Calu3 (cell line): ENCODE data around the gene PVALEF. TPM values are rescaled to one million over a fixed set of nuclear protein-coding genes. Genes with fewer than 3 reads are reported as not detected.

Experiments
- BruUV-seq: library from RNA; stranded (reverse); fragments of 400-500 nt; replicated peaks from 2 replicates; lab custom pipeline; 2021; lab: Mats Ljungman, UMichigan
- CTCF ChIA-PET: fragments of 300-600 bp; sonication (Branson Sonifier 250); formaldehyde crosslinking; loops from one replicate; lab custom pipeline; 2022; ENCODE audit warnings: antibody characterized with exemption; lab: Charles Lee
- DNase-seq: peaks from one replicate; pipeline ENCODE4 v3.0.0; 2022
- H3K27ac Mint-ChIP-seq: one replicate; pipeline ENCODE4 v1.8.0; 2022; ENCODE audit warnings: mixed read lengths; ENCODE audit not compliant: unreplicated experiment
- H3K27me3 Mint-ChIP-seq: one replicate; pipeline ENCODE4 v1.8.0; 2022; ENCODE audit warnings: mixed read lengths; ENCODE audit not compliant: unreplicated experiment
- H3K36me3 Mint-ChIP-seq: one replicate; pipeline ENCODE4 v1.8.0; 2022; ENCODE audit warnings: mild to moderate bottlenecking, moderate library complexity, mixed read lengths; ENCODE audit not compliant: insufficient read depth, unreplicated experiment
- H3K4me1 Mint-ChIP-seq: one replicate; pipeline ENCODE4 v1.8.0; 2022; ENCODE audit warnings: mild to moderate bottlenecking, low read depth, mixed read lengths; ENCODE audit not compliant: unreplicated experiment
- H3K4me3 Mint-ChIP-seq: one replicate; pipeline ENCODE4 v1.8.0; 2022; ENCODE audit warnings: mild to moderate bottlenecking, low read depth, moderate library complexity, mixed read lengths; ENCODE audit not compliant: unreplicated experiment
- H3K9me3 Mint-ChIP-seq: one replicate; pipeline ENCODE4 v1.8.0; 2022; ENCODE audit warnings: low read depth, mixed read lengths; ENCODE audit not compliant: unreplicated experiment
- intact Hi-C: fragments of 100-400 bp; cut with micrococcal nuclease; formaldehyde crosslinking; loops from one replicate; pipeline ENCODE4 v1.10.0; 2022; ENCODE audit not compliant: unreplicated experiment
- total RNA-seq: library from RNA; stranded (reverse); gene quantifications from 2 replicates; pipeline ENCODE4 v1.2.3, GENCODE V29; 2022
- TF ChIP-seq, protein P1 (sequence below): fragments of 200-600 bp; IDR thresholded peaks from one replicate; pipeline ENCODE4 v1.8.0; 2022; ENCODE audit warnings: antibody characterized with exemption; ENCODE audit not compliant: unreplicated experiment

Gene PVALEF
- total RNA-seq, 1 experiment from 2014 or later, result not detected

DNA sequence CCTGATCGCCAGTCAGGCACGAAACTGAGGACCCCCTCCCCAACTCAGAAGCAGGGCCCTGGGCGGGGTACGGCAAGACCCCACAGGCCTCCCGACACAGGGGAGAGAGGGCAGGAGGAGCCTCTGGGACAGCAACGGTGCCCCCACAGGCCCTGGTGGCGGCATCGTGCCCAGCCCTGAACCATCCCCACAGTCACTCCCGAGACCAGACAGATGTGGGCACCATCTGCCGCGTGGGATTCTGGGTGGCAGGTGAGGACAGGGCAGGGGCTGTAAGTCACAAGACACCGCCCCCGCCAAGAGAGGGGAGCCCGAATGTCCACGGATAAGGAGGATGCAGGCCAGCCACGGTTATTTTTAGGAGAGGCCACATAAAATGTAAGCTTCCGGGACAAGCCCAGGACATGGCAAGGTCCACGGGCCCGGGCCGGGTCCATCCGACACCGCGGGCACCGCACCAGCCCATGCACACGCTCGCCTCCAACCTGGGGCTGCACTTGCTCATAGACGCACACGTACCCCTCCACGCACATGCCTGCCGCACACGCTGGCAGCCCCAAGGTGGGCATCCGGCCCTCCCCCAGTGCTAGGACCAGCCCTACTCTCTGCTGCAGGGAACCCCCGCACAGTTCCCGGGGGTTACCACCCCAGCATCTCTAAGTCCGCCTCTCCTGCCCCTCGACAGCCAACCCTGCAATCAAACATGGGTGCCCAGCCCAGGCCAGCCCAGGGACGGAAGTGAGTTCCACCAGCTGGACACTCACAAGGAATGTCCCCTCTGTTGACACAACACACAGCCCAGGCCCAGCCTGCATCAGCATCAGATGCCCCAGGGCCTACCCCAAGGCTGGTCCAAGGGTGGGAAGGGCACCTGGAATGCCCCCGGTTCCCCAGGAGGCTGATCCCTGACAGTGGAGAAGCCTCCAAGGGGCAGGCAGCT is 8.2 kb upstream of the PVALEF start:
- peaks cover 64% of the 10 kb centered on the region for H3K27me3 Mint-ChIP-seq
- no peak overlapping the region for H3K4me3 Mint-ChIP-seq
- CTCF ChIA-PET, result no interaction called here
- TF ChIP-seq, protein P1, sequence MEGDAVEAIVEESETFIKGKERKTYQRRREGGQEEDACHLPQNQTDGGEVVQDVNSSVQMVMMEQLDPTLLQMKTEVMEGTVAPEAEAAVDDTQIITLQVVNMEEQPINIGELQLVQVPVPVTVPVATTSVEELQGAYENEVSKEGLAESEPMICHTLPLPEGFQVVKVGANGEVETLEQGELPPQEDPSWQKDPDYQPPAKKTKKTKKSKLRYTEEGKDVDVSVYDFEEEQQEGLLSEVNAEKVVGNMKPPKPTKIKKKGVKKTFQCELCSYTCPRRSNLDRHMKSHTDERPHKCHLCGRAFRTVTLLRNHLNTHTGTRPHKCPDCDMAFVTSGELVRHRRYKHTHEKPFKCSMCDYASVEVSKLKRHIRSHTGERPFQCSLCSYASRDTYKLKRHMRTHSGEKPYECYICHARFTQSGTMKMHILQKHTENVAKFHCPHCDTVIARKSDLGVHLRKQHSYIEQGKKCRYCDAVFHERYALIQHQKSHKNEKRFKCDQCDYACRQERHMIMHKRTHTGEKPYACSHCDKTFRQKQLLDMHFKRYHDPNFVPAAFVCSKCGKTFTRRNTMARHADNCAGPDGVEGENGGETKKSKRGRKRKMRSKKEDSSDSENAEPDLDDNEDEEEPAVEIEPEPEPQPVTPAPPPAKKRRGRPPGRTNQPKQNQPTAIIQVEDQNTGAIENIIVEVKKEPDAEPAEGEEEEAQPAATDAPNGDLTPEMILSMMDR, result no peak
- DNase-seq, result no peak
- no TSS peak for BruUV-seq
- H3K36me3 Mint-ChIP-seq, result no peaks in the 10 kb centered on the region
- H3K4me1 Mint-ChIP-seq, result no peaks in the 10 kb centered on the region
- H3K27ac Mint-ChIP-seq, result no peak overlapping the region
- H3K9me3 Mint-ChIP-seq, result no peaks in the 10 kb centered on the region
- intact Hi-C loops, result no loop called here

DNA sequence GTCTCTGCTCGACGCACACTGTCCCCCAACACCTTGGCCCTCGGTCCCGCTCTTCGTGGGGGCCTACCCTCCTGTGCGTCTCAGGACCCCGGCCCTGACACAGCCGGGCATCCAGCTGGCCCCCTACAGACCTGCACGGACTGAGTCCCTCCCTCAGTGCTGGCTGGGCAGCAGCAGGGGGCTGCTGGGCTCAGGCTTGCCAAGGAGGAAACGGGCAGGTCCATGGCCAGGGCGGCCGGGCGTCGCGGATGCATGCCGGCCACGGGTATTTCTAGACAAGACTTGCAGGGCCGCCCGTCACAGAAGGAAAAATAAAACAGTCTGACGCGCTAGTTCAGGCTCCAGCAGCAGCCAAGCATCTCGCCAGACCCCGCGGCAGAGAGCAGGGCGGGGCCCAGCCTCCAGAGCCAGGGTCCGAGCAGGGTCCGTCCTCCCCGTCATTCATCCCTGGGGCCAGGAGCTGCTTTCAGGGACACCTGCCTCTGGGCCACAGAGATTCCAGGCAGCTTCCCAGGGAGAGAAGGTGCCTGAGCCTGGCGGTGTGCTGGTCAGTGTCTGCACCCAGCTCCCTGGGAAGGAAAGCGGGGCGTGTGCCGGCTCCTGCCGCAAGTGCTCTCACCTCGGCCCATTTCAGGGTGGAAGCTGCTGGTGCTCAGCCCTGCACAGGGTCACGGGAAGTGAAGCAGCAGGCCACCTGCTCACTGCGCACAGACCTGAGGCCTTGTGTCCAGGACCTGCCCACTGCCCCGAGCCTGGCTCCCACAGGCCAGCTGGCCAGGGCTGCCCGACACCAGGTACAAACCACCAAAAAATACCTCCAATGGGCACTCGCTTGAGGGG is 7.2 kb upstream of the PVALEF start:
- no peak overlapping the region for H3K4me3 Mint-ChIP-seq
- DNase-seq, result no peak
- CTCF ChIA-PET, result no interaction called here
- no peaks in the 10 kb centered on the region for H3K36me3 Mint-ChIP-seq
- no TSS peak for BruUV-seq
- H3K27me3 Mint-ChIP-seq, result peaks cover 62% of the 10 kb centered on the region
- no peaks in the 10 kb centered on the region for H3K4me1 Mint-ChIP-seq
- H3K27ac Mint-ChIP-seq, result no peak overlapping the region
- intact Hi-C loops, result no loop called here
- H3K9me3 Mint-ChIP-seq, result no peaks in the 10 kb centered on the region
- TF ChIP-seq, protein P1, result no peak

DNA sequence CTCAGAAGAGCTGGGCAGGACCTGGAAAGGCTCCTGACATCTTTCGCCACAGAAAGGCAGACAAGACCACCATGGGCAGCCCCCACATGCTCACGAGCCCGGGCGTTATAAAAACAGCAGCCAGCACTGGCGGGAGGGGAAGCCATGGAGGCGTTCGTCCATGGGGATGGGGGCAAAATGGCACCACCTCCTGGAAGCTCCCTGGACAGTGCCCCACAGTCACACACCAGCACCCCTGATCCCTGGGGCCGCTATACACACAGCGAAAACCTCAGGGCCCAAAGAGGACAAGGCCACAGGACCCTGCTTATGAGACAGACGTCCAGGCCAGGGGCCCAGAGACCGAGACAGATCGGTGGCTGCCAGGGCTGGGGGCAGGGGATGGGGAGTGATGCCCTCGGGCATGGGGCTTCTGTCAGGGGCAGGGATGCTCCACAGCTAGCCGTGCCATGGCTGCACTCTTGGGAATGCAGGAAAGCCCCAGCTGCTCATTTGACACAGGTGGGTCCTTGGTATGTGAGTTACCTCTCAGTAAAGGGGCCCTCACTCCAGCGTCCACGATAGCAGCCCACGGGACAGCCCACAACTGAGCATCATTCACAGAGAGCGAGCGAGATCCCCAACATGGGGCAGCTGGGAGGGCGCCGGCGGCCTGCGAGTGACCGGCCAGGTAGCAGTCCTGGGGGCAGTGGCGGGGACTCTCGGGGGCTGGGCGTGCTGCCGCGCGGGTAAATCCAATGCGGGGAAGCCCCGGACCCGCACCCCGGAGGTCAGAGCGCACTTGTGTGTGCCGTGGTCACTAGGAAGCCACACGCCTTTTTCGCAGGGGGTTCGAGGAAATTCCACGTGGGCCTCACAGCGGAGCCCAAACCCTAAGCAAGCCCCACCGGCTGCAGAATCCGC is 6.4 kb upstream of the PVALEF start:
- H3K4me1 Mint-ChIP-seq, result no peaks in the 10 kb centered on the region
- no peaks in the 10 kb centered on the region for H3K9me3 Mint-ChIP-seq
- DNase-seq, result no peak
- peaks cover 62% of the 10 kb centered on the region for H3K27me3 Mint-ChIP-seq
- CTCF ChIA-PET, result no interaction called here
- H3K4me3 Mint-ChIP-seq, result no peak overlapping the region
- no peak overlapping the region for H3K27ac Mint-ChIP-seq
- intact Hi-C loops, result no loop called here
- TF ChIP-seq, protein P1, result no peak
- BruUV-seq, result no TSS peak
- H3K36me3 Mint-ChIP-seq, result no peaks in the 10 kb centered on the region
